Activated gamma-delta T cell treated with anti-CD3 and anti-CD28 coated beads, Interleukin-2, amount 50 U/mL, for 16 hours (primary cell): ENCODE measurements around the gene ZNF230.

Experiments used
- DNase-seq: peaks from one replicate; pipeline ENCODE4 v3.0.0-alpha.2; 2020; ENCODE audit warnings: low read depth

ZNF230 gene

GRCh38 chr19:44002566-44003460 lies at the start of gene ZNF230:
TSS of gene ZNF230 (plus strand) at chr19:44002957. CDS start at chr19:44007079, 4,122 bp downstream.
- peak; percentile 77 for DNase-seq

- no peak for DNase-seq
Observed at GRCh38 chr19:43956827-43957226, 45.9 kb upstream of the ZNF230 start.

- DNase-seq: no peak
Observed at GRCh38 chr19:43957891-43958290, 44.9 kb upstream of the ZNF230 start.

- DNase-seq: no peak
Observed at GRCh38 chr19:43960411-43960810, 42.3 kb upstream of the ZNF230 start.

GRCh38 chr19:43966079-43966694 lies 36.6 kb upstream of the ZNF230 start:
- no peak for DNase-seq

GRCh38 chr19:43976732-43977131 lies 26.0 kb upstream of the ZNF230 start:
- no peak for DNase-seq

GRCh38 chr19:43983544-43983911 lies 19.2 kb upstream of the ZNF230 start:
- DNase-seq: no peak

- peak; percentile 50 for DNase-seq
Observed at GRCh38 chr19:43983912-43984686, 18.7 kb upstream of the ZNF230 start, which contains the start of gene ZNF155. TSS of gene ZNF155 (plus strand) at chr19:43984188. CDS start at chr19:43988544, 4,356 bp downstream.

GRCh38 chr19:43984687-43985000 lies 18.1 kb upstream of the ZNF230 start:
- DNase-seq: no peak

- no peak for DNase-seq
Observed at GRCh38 chr19:43997631-43998290, 5.0 kb upstream of the ZNF230 start.

- no peak for DNase-seq
Observed at GRCh38 chr19:44002212-44002565, 568 bp upstream of the ZNF230 start.

- DNase-seq: no peak
Observed at GRCh38 chr19:44003461-44004009, 778 bp downstream of the ZNF230 start.

GRCh38 chr19:44005973-44006372 lies 3.2 kb downstream of the ZNF230 start:
- DNase-seq: no peak

- no peak for DNase-seq
Observed at GRCh38 chr19:44007473-44007872, 4.7 kb downstream of the ZNF230 start.

- DNase-seq: no peak
Observed at GRCh38 chr19:44010468-44010867, 7.7 kb downstream of the ZNF230 start.

GRCh38 chr19:44019498-44019897 lies 16.7 kb downstream of the ZNF230 start:
- DNase-seq: no peak

GRCh38 chr19:44021221-44021620 lies 18.5 kb downstream of the ZNF230 start:
- no peak for DNase-seq

- DNase-seq: no peak
Observed at GRCh38 chr19:44024900-44025216, 22.1 kb downstream of the ZNF230 start.

GRCh38 chr19:44025217-44025936 lies 22.6 kb downstream of the ZNF230 start, which contains the start of gene ZNF222:
TSS of gene ZNF222 (plus strand) at chr19:44025379. CDS start at chr19:44025437, 58 bp downstream.
- DNase-seq: peak; percentile 68

GRCh38 chr19:44026622-44027021 lies 23.9 kb downstream of the ZNF230 start:
- DNase-seq: no peak

GRCh38 chr19:44032001-44032610 lies 29.3 kb downstream of the ZNF230 start:
- no peak for DNase-seq
